CD4-positive, alpha-beta T cell (primary cell): Measurements from ENCODE around the gene EMC8. TPM values are rescaled to one million over a fixed set of nuclear protein-coding genes. Genes with fewer than 3 reads are reported as not detected.

Source experiments
- ATAC-seq: fragments of 200-7000 bp; cut with Tn5 transposase; one replicate; pipeline ENCODE4 v1.10.0; 2022; ENCODE audit warnings: mild to moderate bottlenecking; ENCODE audit not compliant: poor library complexity
- CTCF ChIA-PET: fragments of 350-600 bp; sonication (Branson Sonifier 250); formaldehyde crosslinking; loops from one replicate; lab custom pipeline; 2021; ENCODE audit warnings: antibody characterized with exemption, inconsistent platforms; lab: Charles Lee
- POLR2A ChIA-PET: fragments of 350-600 bp; sonication (Branson Sonifier 250); formaldehyde crosslinking; loops from one replicate; lab custom pipeline; 2021; ENCODE audit warnings: antibody characterized with exemption, inconsistent platforms; lab: Charles Lee
- DNase-seq, 14 experiments: peaks; one replicate each; pipeline ENCODE4 v3.0.0-alpha.2; 2013 to 2020; ENCODE audit warnings: mixed read lengths in 2 of 14
- H3K27ac ChIP-seq, 2 donors: one replicate each; pipeline versions ENCODE4 v1.5.1 to v1.7.0; 2013; ENCODE audit warnings: low read length in 2 of 2, low read depth in 1 of 2, mild to moderate bottlenecking in 1 of 2
- H3K27me3 ChIP-seq, 2 experiments: 1 replicate in 1 of 2; 2 replicates in 1 of 2; pipeline versions ENCODE4 v1.6.1 to v1.7.0; 2013; ENCODE audit warnings: low read length in 2 of 2, control low read depth in 1 of 2, mild to moderate bottlenecking in 1 of 2, moderate library complexity in 1 of 2; ENCODE audit not compliant: insufficient read depth in 2 of 2, control insufficient read depth in 1 of 2
- H3K36me3 ChIP-seq: one replicate; pipeline ENCODE4 v1.6.1; 2013; ENCODE audit warnings: low read length, control low read depth; ENCODE audit not compliant: insufficient read depth
- H3K4me1 ChIP-seq: one replicate; pipeline ENCODE4 v1.6.1; 2013; ENCODE audit warnings: low read length, control low read depth; ENCODE audit not compliant: insufficient read depth
- H3K4me3 ChIP-seq: one replicate; pipeline ENCODE4 v1.5.1; 2013; ENCODE audit warnings: mild to moderate bottlenecking, low read length, moderate library complexity
- H3K9me3 ChIP-seq, 2 experiments: 1 replicate in 1 of 2; 2 replicates in 1 of 2; pipeline versions ENCODE4 v1.6.1 to v1.7.0; 2013; ENCODE audit warnings: low read length in 2 of 2, mild to moderate bottlenecking in 2 of 2, control low read depth in 1 of 2, moderate library complexity in 1 of 2; ENCODE audit not compliant: control insufficient read depth in 1 of 2, insufficient read depth in 1 of 2
- H3K27ac Mint-ChIP-seq: one replicate; pipeline ENCODE4 v1.8.0; 2020; ENCODE audit warnings: mixed read lengths
- H3K27me3 Mint-ChIP-seq: one replicate; pipeline ENCODE4 v1.8.0; 2021; ENCODE audit warnings: mixed read lengths
- H3K36me3 Mint-ChIP-seq: one replicate; pipeline ENCODE4 v1.8.0; 2021; ENCODE audit warnings: low read depth, mixed read lengths
- H3K4me1 Mint-ChIP-seq: one replicate; pipeline ENCODE4 v1.8.0; 2021; ENCODE audit warnings: low read depth, mixed read lengths
- H3K4me3 Mint-ChIP-seq: one replicate; pipeline ENCODE4 v1.8.0; 2020; ENCODE audit warnings: mild to moderate bottlenecking, mixed read lengths
- H3K9me3 Mint-ChIP-seq: one replicate; pipeline ENCODE4 v1.8.0; 2020; ENCODE audit warnings: mixed read lengths
- CTCF ChIP-seq: fragments of 200-600 bp; IDR thresholded peaks from one replicate; pipeline ENCODE4 v1.8.0; 2022; ENCODE audit warnings: antibody characterized with exemption, mild to moderate bottlenecking
- intact Hi-C, 2 experiments: fragments of 100-400 bp; cut with DNase I in 1 of 2; cut with micrococcal nuclease in 1 of 2; formaldehyde crosslinking; loops; one replicate each; pipeline versions ENCODE4 v1.15.1 to v1.9.0; 2023 to 2025; cut with DNase I, micrococcal nuclease
- total RNA-seq, 174 experiments: library from RNA in 2 of 174; stranded (reverse) in 2 of 174; gene quantifications; one replicate each; pipeline ENCODE4 v1.2.3 and lab custom pipeline; 2021 to 2026

The EMC8 gene
- total RNA-seq, 2 experiments from 2014 or later = 38.9 to 41.7 TPM

- Mint-ChIP-seq H3K27me3 (no peaks in the 10 kb centered on the region), H3K4me3 (peak overlapping the region; percentile 79), H3K9me3 (no peaks in the 10 kb centered on the region), H3K27ac (peak overlapping the region; percentile 81), H3K4me1 (peaks cover 26% of the 10 kb centered on the region), H3K36me3 (no peaks in the 10 kb centered on the region)
- Histone ChIP-seq H3K36me3 (no peaks in the 10 kb centered on the region), H3K27me3 (no peaks in the 10 kb centered on the region), H3K4me1 (peaks cover 39% of the 10 kb centered on the region), H3K4me3 (peak overlapping the region; percentile 46), H3K27ac (peak overlapping the region in 1 of 2 donors; percentile 4), H3K9me3 (no peaks in the 10 kb centered on the region)
- ChIA-PET CTCF (no interaction called here), POLR2A (interaction anchor here (0.9 to 1.1 kb wide), 2 partner anchors 55 to 202 kb away, joined by 3 to 6 read pairs; no protein-coding TSS in a partner anchor)
- DNase-seq (no peak), ATAC-seq (no peak)
- no peak for TF ChIP-seq CTCF
- intact Hi-C loops = no loop called here
These were observed 64.9 kb downstream of the EMC8 start for GRCh38 chr16:85734311-85735017.

- H3K9me3 ChIP-seq = no peaks in the 10 kb centered on the region
- Mint-ChIP-seq H3K27me3 (no peaks in the 10 kb centered on the region), H3K27ac (peak overlapping the region; percentile 81), H3K36me3 (no peaks in the 10 kb centered on the region), H3K4me3 (no peak overlapping the region), H3K9me3 (no peaks in the 10 kb centered on the region), H3K4me1 (peaks cover 28% of the 10 kb centered on the region)
- H3K36me3 ChIP-seq = no peaks in the 10 kb centered on the region
- H3K27ac ChIP-seq = no peak overlapping the region
- DNase-seq = peak in 2 of 14 experiments; percentile 29 to 37
- no peaks in the 10 kb centered on the region for H3K27me3 ChIP-seq
- peaks cover 39% of the 10 kb centered on the region for H3K4me1 ChIP-seq
- ChIA-PET POLR2A (no interaction called here), CTCF (no interaction called here)
- no peak overlapping the region for H3K4me3 ChIP-seq
- no peak for ATAC-seq
- intact Hi-C loops = no loop called here
- TF ChIP-seq CTCF = no peak
These were observed 65.5 kb downstream of the EMC8 start for GRCh38 chr16:85733839-85734170.

GRCh38 chr16:85733155-85733838 lies 66.0 kb downstream of the EMC8 start:
- H3K27me3 ChIP-seq = no peaks in the 10 kb centered on the region
- no peaks in the 10 kb centered on the region for H3K36me3 ChIP-seq
- Mint-ChIP-seq H3K27me3 (no peaks in the 10 kb centered on the region), H3K36me3 (no peaks in the 10 kb centered on the region), H3K27ac (peak overlapping the region; percentile 81), H3K9me3 (no peaks in the 10 kb centered on the region), H3K4me3 (peak overlapping the region; percentile 8), H3K4me1 (peaks cover 28% of the 10 kb centered on the region)
- no peak overlapping the region for H3K27ac ChIP-seq
- H3K4me1 ChIP-seq = peaks cover 39% of the 10 kb centered on the region
- DNase-seq (peak in 2 of 14 experiments; percentile 38 to 49), ATAC-seq (no peak)
- ChIA-PET CTCF (no interaction called here), POLR2A (no interaction called here)
- intact Hi-C loops = no loop called here
- no peak for TF ChIP-seq CTCF
- no peaks in the 10 kb centered on the region for H3K9me3 ChIP-seq
- no peak overlapping the region for H3K4me3 ChIP-seq
